Heart right ventricle (tissue), 16 donors: ENCODE results near the gene R3HCC1L. TPM values are rescaled to one million over a fixed set of nuclear protein-coding genes. Genes with fewer than 3 reads are reported as not detected.

Experiments
- ATAC-seq, 8 donors: fragments of 200-7000 bp; cut with Tn5 transposase; one replicate each; pipeline ENCODE4 v1.9.1; 2020; ENCODE audit warnings: mild to moderate bottlenecking in 8 of 8, moderate library complexity in 8 of 8, moderate number of reproducible peaks in 1 of 8
- DNase-seq, 2 donors: peaks; one replicate each; pipeline ENCODE4 v3.0.0-alpha.2; 2020
- H3K27ac ChIP-seq, 10 donors: fragments of 200-600 bp; sonication (generic) in 2 of 10; one replicate each; pipeline versions ENCODE4 v1.5.0 to v1.8.0; 2020 to 2022; ENCODE audit warnings: mild to moderate bottlenecking in 3 of 10
- H3K27me3 ChIP-seq, 7 donors: fragments of 200-600 bp; one replicate each; pipeline ENCODE4 v1.8.0; 2021 to 2022; ENCODE audit warnings: mild to moderate bottlenecking in 2 of 7
- H3K36me3 ChIP-seq, 9 donors: fragments of 200-600 bp; sonication (generic) in 1 of 9; one replicate each; pipeline versions ENCODE4 v1.5.0 to v1.8.0; 2020 to 2022; ENCODE audit warnings: mild to moderate bottlenecking in 2 of 9
- H3K4me1 ChIP-seq, 9 donors: fragments of 200-600 bp; sonication (generic) in 1 of 9; one replicate each; pipeline versions ENCODE4 v1.5.0 to v1.8.0; 2020 to 2022; ENCODE audit warnings: mild to moderate bottlenecking in 4 of 9
- H3K4me3 ChIP-seq, 10 donors: fragments of 200-600 bp; sonication (generic) in 2 of 10; one replicate each; pipeline versions ENCODE4 v1.5.0 to v1.8.0; 2020 to 2022; ENCODE audit warnings: mild to moderate bottlenecking in 7 of 10, moderate library complexity in 2 of 10
- H3K9me3 ChIP-seq, 11 donors: fragments of 200-600 bp in 10 of 11; sonication (generic) in 2 of 11; one replicate each; pipeline versions ENCODE4 v1.5.0 to v1.8.0; 2013 to 2022; ENCODE audit warnings: mild to moderate bottlenecking in 2 of 11, control low read depth in 1 of 11, moderate library complexity in 1 of 11
- WGBS, 2 donors: extraction: QIAGEN DNeasy Blood & Tissue Kit; methylation state at CpG; one replicate each; pipeline ENCODE4 v1.1.7; 2013; ENCODE audit warnings: inconsistent platforms in 1 of 2; 5-methylcytosine and 5-hydroxymethylcytosine counted together
- intact Hi-C, 10 donors: fragments of 100-400 bp; cut with DNase I; formaldehyde crosslinking; loops; one replicate each; pipeline versions ENCODE4 v1.11.1 to v1.14.2; 2022
- polyA plus RNA-seq, 2 donors: library from polyadenylated mRNA; stranded (reverse); fragments of 200-250 nt; gene quantifications; one replicate each; pipeline ENCODE4 v1.2.3, GENCODE V29; 2013
- total RNA-seq, 10 donors: library from RNA; stranded (reverse); fragmentation: NEBNext Ultra II Directional in 3 of 10; extraction: Animal tissue kit (Norgen Biotek cat#: 25700) in 3 of 10; gene quantifications; one replicate each; pipeline versions ENCODE4 v1.2.1 to v1.2.4, GENCODE V29; 2021 to 2023
- TF ChIP-seq, protein P1 (sequence below), 9 donors: fragments of 200-600 bp; sonication (generic) in 2 of 9; IDR thresholded peaks; one replicate each; pipeline versions ENCODE4 v1.5.0 to v1.8.0; 2021 to 2022; ENCODE audit warnings: antibody characterized with exemption in 9 of 9, mild to moderate bottlenecking in 5 of 9, moderate library complexity in 1 of 9
- donor health status: Arrhythmogenic right ventricular cardiomyopathy.
- donor health status: ischemic (EF 13 %, LVEDD 7.1; RV severe dilation, severe dysfunction).
- donor health status: healthy with polysubstance abuse.
- donor health status: DM: no; HTN: yes; CAD: no.
- donor health status: DM: no; HTN: no; CAD: no.
- donor health status: ischemic (EF 25% LVEDD 6.9; RV normal size, moderate dysfunction).
- donor health status: ischemic (EF 25% LVEDD 5.7; RV mildly dilated, moderate dysfunction).
- donor health status: healthy.
- donor health status: DM: yes; HTN: yes; CAD: no.
- donor health status: Ischemic cardiomyopathy.
- donor health status: ischemic (EF 35%, LVEDD 5.7; RV mildly dilated, moderate dysfunction).
- donor health status: nonischemic (EF 11% LVEDD 7.7; RV severe dilation, severe dysfunction).
- donor health status: DM: yes; HTN: yes; CAD: no.
- donor health status: PGD.
- donor health status: ischemic (EF 29% LVEDD 5.4; RV normal size, mild dysfunction).
- donor health status: nonischemic (EF 23%, LVEDD 6.1; RV moderate dilation, normal function).

The R3HCC1L gene
- total and polyA plus RNA-seq, 12 donors = 3.3 to 6.9 (median 5.2) TPM

- Histone ChIP-seq H3K9me3 (peaks cover 0 to 38% (median 25%) of the 10 kb centered on the region in 11 donors), H3K36me3 (peaks cover 0 to 4% (median 0%) of the 10 kb centered on the region in 9 donors), H3K27ac (no peak overlapping the region), H3K4me3 (no peak overlapping the region), H3K27me3 (no peaks in the 10 kb centered on the region), H3K4me1 (peaks cover 0 to 5% (median 0%) of the 10 kb centered on the region in 9 donors)
- intact Hi-C loops = no loop called here
- no peak for ATAC-seq
- no peak for DNase-seq
- WGBS, 2 donors = 60 to 79% methylated on average over 1 of the region's 1 CpG
- TF ChIP-seq, protein P1, sequence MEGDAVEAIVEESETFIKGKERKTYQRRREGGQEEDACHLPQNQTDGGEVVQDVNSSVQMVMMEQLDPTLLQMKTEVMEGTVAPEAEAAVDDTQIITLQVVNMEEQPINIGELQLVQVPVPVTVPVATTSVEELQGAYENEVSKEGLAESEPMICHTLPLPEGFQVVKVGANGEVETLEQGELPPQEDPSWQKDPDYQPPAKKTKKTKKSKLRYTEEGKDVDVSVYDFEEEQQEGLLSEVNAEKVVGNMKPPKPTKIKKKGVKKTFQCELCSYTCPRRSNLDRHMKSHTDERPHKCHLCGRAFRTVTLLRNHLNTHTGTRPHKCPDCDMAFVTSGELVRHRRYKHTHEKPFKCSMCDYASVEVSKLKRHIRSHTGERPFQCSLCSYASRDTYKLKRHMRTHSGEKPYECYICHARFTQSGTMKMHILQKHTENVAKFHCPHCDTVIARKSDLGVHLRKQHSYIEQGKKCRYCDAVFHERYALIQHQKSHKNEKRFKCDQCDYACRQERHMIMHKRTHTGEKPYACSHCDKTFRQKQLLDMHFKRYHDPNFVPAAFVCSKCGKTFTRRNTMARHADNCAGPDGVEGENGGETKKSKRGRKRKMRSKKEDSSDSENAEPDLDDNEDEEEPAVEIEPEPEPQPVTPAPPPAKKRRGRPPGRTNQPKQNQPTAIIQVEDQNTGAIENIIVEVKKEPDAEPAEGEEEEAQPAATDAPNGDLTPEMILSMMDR (IDR thresholded peaks at IDR 0.05) = no peak
Observed at GRCh38 chr10:98217801-98218200, 83.3 kb downstream of the R3HCC1L start.

DNA sequence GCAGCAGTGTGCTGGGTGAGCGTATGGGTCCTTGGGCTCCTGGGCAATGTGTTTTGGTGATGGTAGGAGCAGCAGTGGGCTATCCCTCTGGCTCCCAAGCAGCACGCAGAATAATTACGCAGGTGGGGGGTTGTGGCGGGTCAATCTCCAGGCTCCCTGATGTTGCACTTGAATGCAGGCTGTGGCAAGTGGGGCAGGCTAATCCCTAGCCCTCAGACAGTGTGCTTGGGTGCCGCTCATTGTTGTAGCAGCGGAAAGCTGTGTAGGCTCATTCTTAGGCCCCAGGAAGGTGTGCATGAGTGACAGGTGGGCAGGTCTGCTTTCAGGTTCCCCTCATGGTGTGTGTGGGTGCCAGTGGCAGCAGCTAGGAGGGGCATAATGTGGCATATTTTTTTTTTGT is 89.4 kb downstream of the R3HCC1L start:
- 98 to 99% methylated on average over 6 of the region's 6 CpGs for WGBS, 2 donors
- intact Hi-C loops = no loop called here
- Histone ChIP-seq H3K27me3 (no peaks in the 10 kb centered on the region), H3K9me3 (peaks cover 0 to 28% (median 13%) of the 10 kb centered on the region in 11 donors), H3K36me3 (peaks cover 0 to 6% (median 0%) of the 10 kb centered on the region in 9 donors), H3K4me3 (no peak overlapping the region), H3K27ac (no peak overlapping the region), H3K4me1 (peaks cover 0 to 22% (median 18%) of the 10 kb centered on the region in 9 donors)
- ATAC-seq = no peak
- TF ChIP-seq, protein P1 (IDR thresholded peaks at IDR 0.05) = no peak
- DNase-seq = no peak

- ATAC-seq = no peak
- TF ChIP-seq, protein P1 (IDR thresholded peaks at IDR 0.05) = no peak
- 76 to 80% methylated on average over 2 of the region's 2 CpGs for WGBS, 2 donors
- DNase-seq = no peak
- no peak overlapping the region for H3K27ac ChIP-seq
- no peak overlapping the region for H3K4me3 ChIP-seq
- intact Hi-C loops = no loop called here
- peaks cover 0 to 22% (median 7%) of the 10 kb centered on the region in 11 donors for H3K9me3 ChIP-seq
- H3K36me3 ChIP-seq = peaks cover 0 to 6% (median 0%) of the 10 kb centered on the region in 9 donors
- H3K27me3 ChIP-seq = no peaks in the 10 kb centered on the region
- H3K4me1 ChIP-seq = peaks cover 0 to 22% (median 18%) of the 10 kb centered on the region in 9 donors
Observed at GRCh38 chr10:98224509-98224908, 90.1 kb downstream of the R3HCC1L start.

GRCh38 chr10:98224996-98225395 is 90.5 kb downstream of the R3HCC1L start:
- H3K9me3 ChIP-seq = peaks cover 0 to 17% (median 2%) of the 10 kb centered on the region in 11 donors
- 98% methylated on average over 1 of the region's 1 CpG for WGBS, 2 donors

More at GRCh38 chr10:98224996-98225395, 90.5 kb downstream of the R3HCC1L start:
- H3K4me3 ChIP-seq = no peak overlapping the region
- DNase-seq (no peak), ATAC-seq (no peak)
- intact Hi-C loops = no loop called here
- H3K27ac ChIP-seq = no peak overlapping the region
- no peaks in the 10 kb centered on the region for H3K27me3 ChIP-seq
- TF ChIP-seq, protein P1 (IDR thresholded peaks at IDR 0.05) = no peak
- H3K36me3 ChIP-seq = peaks cover 0 to 6% (median 0%) of the 10 kb centered on the region in 9 donors
- peaks cover 0 to 22% (median 18%) of the 10 kb centered on the region in 9 donors for H3K4me1 ChIP-seq
